Astrocyte (in vitro differentiated cells and primary cell): ENCODE measurements around the gene AIFM3. TPM values are rescaled to one million over a fixed set of nuclear protein-coding genes. Genes with fewer than 3 reads are reported as not detected.

Source experiments
- DNase-seq: peaks from one replicate; pipeline ENCODE4 v3.0.0-alpha.2; 2010; ENCODE audit warnings: low read depth
- FAIRE-seq: peaks from 2 replicates; lab custom pipeline; 2011; peaks lifted over from hg19 to GRCh38; lab: Jason Lieb, UNC
- H2AFZ ChIP-seq: 2 replicates; pipeline ENCODE4 v1.6.0; 2012; ENCODE audit warnings: low read depth, low read length, inconsistent platforms
- H3K27ac ChIP-seq: 2 replicates; pipeline ENCODE4 v1.5.1; 2011; ENCODE audit warnings: low read depth, low read length, inconsistent platforms
- H3K27me3 ChIP-seq: 2 replicates; pipeline ENCODE4 v1.6.0; 2011; ENCODE audit warnings: low read length, inconsistent platforms; ENCODE audit not compliant: insufficient read depth
- H3K36me3 ChIP-seq: 2 replicates; pipeline ENCODE4 v1.5.1; 2011; ENCODE audit warnings: low read length, inconsistent platforms; ENCODE audit not compliant: insufficient read depth
- H3K4me1 ChIP-seq: 2 replicates; pipeline ENCODE4 v1.5.1; 2011; ENCODE audit warnings: low read length, inconsistent platforms; ENCODE audit not compliant: insufficient read depth
- H3K4me2 ChIP-seq: 2 replicates; pipeline ENCODE4 v1.6.0; 2012; ENCODE audit warnings: low read length, inconsistent platforms
- H3K4me3 ChIP-seq: 2 replicates; pipeline ENCODE4 v1.5.1; 2011; ENCODE audit warnings: low read depth, mild to moderate bottlenecking, low read length, inconsistent platforms; ENCODE audit not compliant: insufficient read depth
- H3K79me2 ChIP-seq: 2 replicates; pipeline ENCODE4 v1.6.0; 2012; ENCODE audit warnings: mild to moderate bottlenecking, low read length, inconsistent platforms; ENCODE audit not compliant: insufficient read depth
- H3K9ac ChIP-seq: 2 replicates; pipeline ENCODE4 v1.6.0; 2012; ENCODE audit warnings: mild to moderate bottlenecking, low read length, inconsistent platforms
- H3K9me3 ChIP-seq: 2 replicates; pipeline ENCODE4 v1.5.1; 2012; ENCODE audit warnings: low read depth, mild to moderate bottlenecking, low read length, inconsistent platforms; ENCODE audit not compliant: insufficient read depth
- H4K20me1 ChIP-seq: 2 replicates; pipeline ENCODE4 v1.6.0; 2012; ENCODE audit warnings: low read length, inconsistent platforms; ENCODE audit not compliant: insufficient read depth
- H3K27ac Mint-ChIP-seq: one replicate; pipeline ENCODE4 v1.8.0; 2021; ENCODE audit warnings: mild to moderate bottlenecking, mixed read lengths; ENCODE audit not compliant: unreplicated experiment
- H3K27me3 Mint-ChIP-seq: one replicate; pipeline ENCODE4 v1.8.0; 2021; ENCODE audit warnings: low read depth, mixed read lengths; ENCODE audit not compliant: unreplicated experiment
- H3K36me3 Mint-ChIP-seq: one replicate; pipeline ENCODE4 v1.8.0; 2021; ENCODE audit warnings: low read depth, mixed read lengths; ENCODE audit not compliant: unreplicated experiment
- H3K4me1 Mint-ChIP-seq: one replicate; pipeline ENCODE4 v1.8.0; 2021; ENCODE audit warnings: low read depth, mixed read lengths; ENCODE audit not compliant: unreplicated experiment
- H3K4me3 Mint-ChIP-seq: one replicate; pipeline ENCODE4 v1.8.0; 2021; ENCODE audit warnings: mild to moderate bottlenecking, moderate library complexity, mixed read lengths; ENCODE audit not compliant: unreplicated experiment
- H3K9me3 Mint-ChIP-seq: one replicate; pipeline ENCODE4 v1.8.0; 2021; ENCODE audit warnings: mild to moderate bottlenecking, mixed read lengths; ENCODE audit not compliant: unreplicated experiment
- CTCF ChIP-seq: IDR thresholded peaks from 2 replicates; pipeline ENCODE4 v1.5.1; 2011; ENCODE audit warnings: low read depth, mild to moderate bottlenecking, inconsistent platforms, low read length, moderate library complexity; ENCODE audit not compliant: insufficient read depth
- EZH2 ChIP-seq: IDR thresholded peaks from 2 replicates; pipeline ENCODE4 v1.6.1; 2012; ENCODE audit warnings: mild to moderate bottlenecking, low read length, inconsistent platforms; ENCODE audit not compliant: insufficient read depth
- total RNA-seq: library from RNA; stranded (reverse); gene quantifications from 2 replicates; pipeline ENCODE4 v1.2.1, GENCODE V29; 2021

Gene AIFM3
- total RNA-seq, 1 donor from 2014 or later, result 0.48 TPM

- TF ChIP-seq CTCF, result no peak
- no peak for TF ChIP-seq EZH2
- H3K4me3 ChIP-seq, result no peak overlapping the region
- Mint-ChIP-seq H3K27me3 (peaks cover 24% of the 10 kb centered on the region), H3K4me1 (no peaks in the 10 kb centered on the region), H3K9me3 (peaks cover 7% of the 10 kb centered on the region), H3K4me3 (no peak overlapping the region), H3K36me3 (no peaks in the 10 kb centered on the region), H3K27ac (no peak overlapping the region)
- no peak for DNase-seq
- no peaks in the 10 kb centered on the region for H3K4me1 ChIP-seq
- FAIRE-seq, result no peak
- no peak overlapping the region for H2AFZ ChIP-seq
- H3K36me3 ChIP-seq, result no peaks in the 10 kb centered on the region
- H3K79me2 ChIP-seq, result no peaks in the 10 kb centered on the region
- H3K9ac ChIP-seq, result no peak overlapping the region
- H3K9me3 ChIP-seq, result peaks cover 5% of the 10 kb centered on the region
- no peaks in the 10 kb centered on the region for H4K20me1 ChIP-seq
- no peaks in the 10 kb centered on the region for H3K27me3 ChIP-seq
- no peak overlapping the region for H3K4me2 ChIP-seq
- H3K27ac ChIP-seq, result no peak overlapping the region
These were observed 6.7 kb downstream of the AIFM3 start for GRCh38 chr22:20973634-20974286.

GRCh38 chr22:20974336-20974955 is 7.4 kb downstream of the AIFM3 start:
- Histone ChIP-seq H3K4me2 (no peak overlapping the region), H4K20me1 (no peaks in the 10 kb centered on the region), H3K9ac (no peak overlapping the region), H3K79me2 (no peaks in the 10 kb centered on the region), H3K4me3 (no peak overlapping the region), H3K36me3 (no peaks in the 10 kb centered on the region), H3K4me1 (no peaks in the 10 kb centered on the region), H3K27me3 (no peaks in the 10 kb centered on the region), H3K27ac (no peak overlapping the region), H2AFZ (no peak overlapping the region), H3K9me3 (peaks cover 5% of the 10 kb centered on the region)
- Mint-ChIP-seq H3K27ac (no peak overlapping the region), H3K4me1 (no peaks in the 10 kb centered on the region), H3K36me3 (peaks cover under 1% of the 10 kb centered on the region), H3K9me3 (peaks cover 11% of the 10 kb centered on the region), H3K4me3 (no peak overlapping the region), H3K27me3 (peaks cover 28% of the 10 kb centered on the region)
- DNase-seq (no peak), FAIRE-seq (no peak)
- TF ChIP-seq EZH2 (no peak), CTCF (no peak)
